ENCODE results near the gene LRRTM1.

GRCh38 chr2:80348078-80348477 lies 43.5 kb upstream of the LRRTM1 start:
- no peak for TF ChIP-seq EGR1 (IDR thresholded peaks at IDR 0.05; ENCODE audit: low read depth in 2 of 2)
- TF ChIP-seq RAD21 (IDR thresholded peaks at IDR 0.05), result no peak
- no peak for TF ChIP-seq CTCF (IDR thresholded peaks at IDR 0.05; ENCODE audit: low read depth, low read length, missing input control)
- TF ChIP-seq TAF1 (conservative IDR thresholded peaks at IDR 0.05), result no peak
- no peak for TF ChIP-seq MAX (IDR thresholded peaks at IDR 0.05)
